Gastroesophageal sphincter (tissue), 3 donors: ENCODE data around the gene MITF.

ENCODE experiments used
- POLR2A ChIP-seq, 2 donors: fragments of 450-650 bp; IDR thresholded peaks; one replicate each; pipeline ENCODE4 v1.6.1; 2017; ENCODE audit warnings: antibody characterized with exemption in 2 of 2, mild to moderate bottlenecking in 2 of 2, moderate library complexity in 1 of 2
- TF ChIP-seq, protein P1 (sequence below), 4 experiments: fragments of 200-600 bp in 2 of 4; fragments of 450-650 bp in 2 of 4; sonication (generic) in 1 of 4; IDR thresholded peaks; one replicate each; pipeline ENCODE4 v1.5.1; 2017 to 2019; ENCODE audit warnings: antibody characterized with exemption in 4 of 4, mild to moderate bottlenecking in 2 of 4, moderate library complexity in 2 of 4

DNA sequence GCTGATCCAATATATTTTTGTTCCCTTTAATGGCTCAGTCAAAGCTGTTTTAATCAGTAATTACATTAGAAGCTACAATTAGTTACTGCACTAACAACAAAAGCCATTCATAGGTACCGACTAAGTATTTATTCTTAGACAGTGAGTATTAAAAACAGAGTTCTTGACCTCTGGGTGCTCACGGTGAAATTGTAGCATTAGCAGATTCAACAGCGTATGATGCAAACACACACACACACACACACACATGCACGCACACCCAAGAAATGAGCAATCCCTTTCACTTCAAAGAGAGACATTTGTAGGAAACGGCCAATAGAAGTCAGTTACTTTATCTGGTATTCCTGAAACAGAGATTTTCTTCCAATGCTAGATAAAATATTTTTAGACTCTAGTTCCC is 27.0 kb upstream of the MITF start:
- TF ChIP-seq, protein P1, sequence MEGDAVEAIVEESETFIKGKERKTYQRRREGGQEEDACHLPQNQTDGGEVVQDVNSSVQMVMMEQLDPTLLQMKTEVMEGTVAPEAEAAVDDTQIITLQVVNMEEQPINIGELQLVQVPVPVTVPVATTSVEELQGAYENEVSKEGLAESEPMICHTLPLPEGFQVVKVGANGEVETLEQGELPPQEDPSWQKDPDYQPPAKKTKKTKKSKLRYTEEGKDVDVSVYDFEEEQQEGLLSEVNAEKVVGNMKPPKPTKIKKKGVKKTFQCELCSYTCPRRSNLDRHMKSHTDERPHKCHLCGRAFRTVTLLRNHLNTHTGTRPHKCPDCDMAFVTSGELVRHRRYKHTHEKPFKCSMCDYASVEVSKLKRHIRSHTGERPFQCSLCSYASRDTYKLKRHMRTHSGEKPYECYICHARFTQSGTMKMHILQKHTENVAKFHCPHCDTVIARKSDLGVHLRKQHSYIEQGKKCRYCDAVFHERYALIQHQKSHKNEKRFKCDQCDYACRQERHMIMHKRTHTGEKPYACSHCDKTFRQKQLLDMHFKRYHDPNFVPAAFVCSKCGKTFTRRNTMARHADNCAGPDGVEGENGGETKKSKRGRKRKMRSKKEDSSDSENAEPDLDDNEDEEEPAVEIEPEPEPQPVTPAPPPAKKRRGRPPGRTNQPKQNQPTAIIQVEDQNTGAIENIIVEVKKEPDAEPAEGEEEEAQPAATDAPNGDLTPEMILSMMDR (IDR thresholded peaks at IDR 0.05), result no peak
- no peak for TF ChIP-seq POLR2A (IDR thresholded peaks at IDR 0.05)
